Stimulated activated CD4-positive, alpha-beta T cell treated with anti-CD3 and anti-CD28 coated beads, Interleukin-12 subunit alpha, Interleukin-12 subunit beta, amount 100 ng/mL, for 4 hours (primary cell): ENCODE results near the gene NOP9.
"Not testable (repeated sequence)": the region's sequence is repeated elsewhere in the genome, so short reads cannot be mapped to it uniquely, and the experiment has no call there.

Experiments
- DNase-seq: peaks from one replicate; pipeline ENCODE4 v3.0.0-alpha.2; 2020

The NOP9 gene

GRCh38 chr14:24330973-24331674 is 31.5 kb downstream of the NOP9 start:
- DNase-seq: no peak

- no peak for DNase-seq
These were observed 32.1 kb downstream of the NOP9 start for GRCh38 chr14:24331731-24332267.

GRCh38 chr14:24332268-24332993 is 32.8 kb downstream of the NOP9 start:
- peak; percentile 72 for DNase-seq

- no peak for DNase-seq
These were observed 35.0 kb downstream of the NOP9 start, which contains the start of gene ADCY4 for GRCh38 chr14:24334431-24335291. Gene ADCY4, minus strand, starts transcription at chr14:24335071. Its CDS starts 419 bp downstream, at chr14:24334652.

GRCh38 chr14:24335461-24336171 is 36.0 kb downstream of the NOP9 start:
- DNase-seq: no peak

- no peak for DNase-seq
These were observed 37.6 kb downstream of the NOP9 start for GRCh38 chr14:24337144-24337823.

GRCh38 chr14:24337824-24338175 is 38.1 kb downstream of the NOP9 start:
- no peak for DNase-seq

GRCh38 chr14:24338843-24339242 is 39.2 kb downstream of the NOP9 start:
- DNase-seq: no peak

- DNase-seq: peak; percentile 66
These were observed 39.9 kb downstream of the NOP9 start, which contains the start of gene RIPK3 for GRCh38 chr14:24339284-24340151. Gene RIPK3, minus strand, starts transcription at chr14:24339991. Its CDS starts 165 bp downstream, at chr14:24339826.

GRCh38 chr14:24340606-24341005 is 41.0 kb downstream of the NOP9 start:
- no peak for DNase-seq

- no peak for DNase-seq
These were observed 43.2 kb downstream of the NOP9 start for GRCh38 chr14:24342889-24343288.

- DNase-seq: no peak
These were observed 44.4 kb downstream of the NOP9 start for GRCh38 chr14:24343795-24344660.

- DNase-seq: no peak
These were observed 47.5 kb downstream of the NOP9 start for GRCh38 chr14:24347134-24347533.

GRCh38 chr14:24348186-24348585 is 48.5 kb downstream of the NOP9 start:
- DNase-seq: no peak

- DNase-seq: no peak
These were observed 50.1 kb downstream of the NOP9 start for GRCh38 chr14:24349742-24350141.

GRCh38 chr14:24351517-24351916 is 51.9 kb downstream of the NOP9 start:
- no peak for DNase-seq

GRCh38 chr14:24353559-24354481 is 54.2 kb downstream of the NOP9 start:
- no peak for DNase-seq

GRCh38 chr14:24354482-24354825 is 54.8 kb downstream of the NOP9 start:
- not testable (repeated sequence) for DNase-seq

GRCh38 chr14:24355009-24355408 is 55.4 kb downstream of the NOP9 start:
- DNase-seq: no peak
